ENCODE results near the gene CEACAM19.
A peak's percentile ranks its signal among the peaks of the same experiment; 100 is the strongest.
"Not testable (repeated sequence)": the region's sequence is repeated elsewhere in the genome, so short reads cannot be mapped to it uniquely, and the experiment has no call there.

The CEACAM19 gene

DNA sequence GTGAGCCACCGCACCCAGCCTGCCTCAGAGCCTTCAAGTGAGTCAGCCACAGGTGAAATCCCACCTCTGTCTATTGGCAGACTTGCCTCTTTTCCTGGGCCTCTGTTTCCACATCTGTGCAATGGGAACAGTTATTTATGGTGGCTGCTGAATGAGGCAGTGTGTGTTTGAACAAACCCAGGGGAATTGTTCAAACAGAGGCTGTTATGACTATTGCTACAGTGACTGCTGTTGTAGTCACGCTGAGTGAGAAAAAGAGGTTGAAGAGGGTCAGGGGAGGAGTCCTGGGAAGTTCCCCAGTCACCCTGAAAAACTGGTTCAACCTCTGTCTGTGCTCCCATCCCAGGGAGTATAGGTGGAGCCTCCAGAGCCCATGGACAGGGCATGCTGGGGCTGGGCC, at the start of gene CEACAM19:
Gene CEACAM19 (plus strand): TSS at position 83 of the 400 bp plus-strand sequence. CDS start 450 bp downstream, outside the sequence.
- no peak for DNase-seq

DNA sequence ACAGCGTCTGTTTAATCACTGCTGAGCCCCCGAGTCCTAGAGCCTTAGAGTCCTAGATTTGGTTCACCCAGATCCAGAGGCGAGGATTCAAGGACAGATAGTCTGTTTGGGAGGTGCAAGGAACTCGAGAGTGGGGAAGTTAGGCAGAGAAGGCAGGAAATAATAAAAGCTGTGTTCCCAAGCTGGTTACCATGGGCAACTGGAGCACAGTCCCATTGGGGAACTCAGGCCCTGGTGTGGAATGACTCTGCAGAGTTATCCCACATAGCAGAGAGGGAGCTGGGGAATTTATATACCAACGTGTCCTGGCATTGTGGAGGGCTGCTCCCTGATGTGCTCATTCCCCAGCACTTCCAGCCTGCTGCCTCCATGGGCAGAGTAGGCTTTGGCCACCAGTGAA, 48.2 kb upstream of the CEACAM19 start:
- no peak for DNase-seq

- DNase-seq = no peak
Observed at GRCh38 chr19:44623626-44624025, 47.7 kb upstream of the CEACAM19 start.

DNA sequence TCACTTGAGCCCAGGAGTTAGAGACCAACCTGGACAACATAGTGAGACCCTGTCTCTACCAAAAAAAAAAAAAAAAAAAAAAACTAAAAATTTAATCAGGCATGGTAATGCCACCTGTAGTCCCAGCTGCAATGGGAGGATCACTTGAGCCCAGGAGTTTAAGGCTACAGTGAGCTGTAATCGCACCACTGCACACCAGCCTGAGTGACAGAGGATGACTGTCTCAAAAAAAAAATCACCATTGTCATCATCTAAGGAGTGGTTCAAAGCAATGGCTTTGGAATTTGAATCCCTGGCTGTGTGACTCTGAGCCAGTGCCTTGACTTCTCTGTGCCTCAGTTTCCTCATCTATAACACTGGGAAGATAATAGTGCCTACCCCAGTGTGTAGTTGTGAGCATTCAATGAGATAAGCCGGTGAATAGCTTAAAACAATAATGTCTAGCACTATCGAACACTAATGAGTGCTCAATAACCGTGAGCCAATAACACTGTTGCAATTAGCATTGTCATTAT, 46.4 kb upstream of the CEACAM19 start:
- DNase-seq = no peak

DNA sequence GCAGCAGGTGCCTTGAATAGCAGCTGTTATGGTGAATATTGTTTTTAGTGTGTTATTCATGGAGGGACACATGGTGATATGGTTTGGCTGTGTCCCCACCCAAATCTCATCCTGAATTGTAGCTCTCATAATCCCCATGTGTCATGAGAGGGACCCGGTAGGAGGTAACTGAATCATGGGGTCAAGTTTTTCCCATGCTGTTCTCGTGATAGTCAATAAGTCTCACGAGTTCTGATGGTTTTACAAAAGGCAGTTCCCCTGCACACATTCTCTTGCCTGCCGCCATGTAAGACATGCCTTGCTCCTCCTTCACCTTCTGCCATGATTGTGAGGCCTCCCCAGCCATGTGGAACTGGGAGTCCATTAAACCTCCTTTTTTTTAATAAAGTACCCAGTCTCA, 45.6 kb upstream of the CEACAM19 start:
- not testable (repeated sequence) for DNase-seq

DNA sequence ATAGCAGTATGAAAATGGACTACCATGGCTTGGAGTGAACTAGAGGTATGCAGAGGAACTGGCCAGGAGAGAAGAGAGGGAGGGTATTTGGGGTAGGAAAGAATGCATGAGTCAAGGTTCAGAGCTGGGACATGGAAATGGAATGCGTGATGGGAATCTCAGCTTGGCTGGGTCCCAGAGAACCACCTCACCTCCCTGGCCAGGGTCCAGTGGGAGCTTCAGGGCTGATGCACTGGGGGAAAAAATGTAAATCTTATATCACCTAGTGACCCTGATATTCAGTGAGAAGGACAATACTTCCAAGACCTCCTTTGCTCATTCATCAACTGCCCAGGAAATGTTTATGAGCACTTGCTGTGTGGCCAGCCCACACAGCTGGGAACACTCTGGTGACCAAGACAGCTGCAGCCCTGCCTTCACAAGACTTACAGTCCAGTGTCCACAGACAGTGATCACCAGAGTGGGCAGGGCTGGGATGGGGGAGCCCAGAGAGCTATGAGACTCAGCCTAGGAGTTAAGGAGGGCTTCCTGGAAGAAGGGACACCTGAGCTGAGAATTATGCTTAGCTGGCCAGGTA, 45.1 kb upstream of the CEACAM19 start:
- no peak for DNase-seq

DNA sequence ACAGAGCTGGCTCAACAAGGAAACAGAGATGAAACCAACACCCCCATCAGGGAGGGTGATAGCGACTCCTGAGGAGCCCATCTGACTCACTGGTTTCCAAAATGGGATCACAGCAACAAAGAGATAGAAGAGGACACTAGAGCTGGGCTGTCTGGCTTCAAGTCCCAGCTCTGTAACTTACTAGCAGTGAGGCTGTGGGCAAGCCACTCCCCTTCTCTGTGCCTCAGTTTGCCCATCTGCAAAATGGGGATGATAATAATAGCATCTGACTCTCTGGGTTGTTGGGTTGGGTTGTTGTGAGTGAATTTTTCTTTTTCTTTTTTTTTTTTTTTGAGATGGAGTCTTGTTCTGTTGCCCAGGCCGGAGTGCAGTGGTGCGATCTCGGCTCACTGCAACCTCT, 43.7 kb upstream of the CEACAM19 start:
- DNase-seq = no peak

DNA sequence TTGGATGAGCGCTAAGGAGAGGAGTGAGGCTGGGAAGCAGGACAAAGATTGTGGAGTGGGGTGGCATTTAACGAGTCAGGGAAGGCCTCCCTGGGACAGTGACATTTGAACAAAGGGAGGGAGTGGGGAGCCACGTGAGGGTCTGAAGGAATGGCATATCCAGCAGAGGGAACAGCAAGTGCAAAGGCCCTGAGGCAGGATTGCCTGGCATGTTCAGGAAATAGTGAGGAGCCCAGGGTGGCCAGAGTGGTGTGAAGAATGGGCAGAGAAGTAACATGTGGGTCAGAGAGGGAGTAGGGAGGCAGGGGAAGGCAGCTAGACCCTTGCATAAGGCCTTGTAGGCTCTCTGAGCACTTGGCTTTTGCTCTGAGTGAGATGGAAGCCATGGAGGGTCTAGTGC, 42.5 kb upstream of the CEACAM19 start:
- DNase-seq = no peak

- not testable (repeated sequence) for DNase-seq
Observed at GRCh38 chr19:44631611-44632010, 39.7 kb upstream of the CEACAM19 start.

- DNase-seq = not testable (repeated sequence)
Observed at GRCh38 chr19:44634058-44634457, 37.2 kb upstream of the CEACAM19 start.

GRCh38 chr19:44634785-44635184, 36.5 kb upstream of the CEACAM19 start:
- no peak for DNase-seq

DNA sequence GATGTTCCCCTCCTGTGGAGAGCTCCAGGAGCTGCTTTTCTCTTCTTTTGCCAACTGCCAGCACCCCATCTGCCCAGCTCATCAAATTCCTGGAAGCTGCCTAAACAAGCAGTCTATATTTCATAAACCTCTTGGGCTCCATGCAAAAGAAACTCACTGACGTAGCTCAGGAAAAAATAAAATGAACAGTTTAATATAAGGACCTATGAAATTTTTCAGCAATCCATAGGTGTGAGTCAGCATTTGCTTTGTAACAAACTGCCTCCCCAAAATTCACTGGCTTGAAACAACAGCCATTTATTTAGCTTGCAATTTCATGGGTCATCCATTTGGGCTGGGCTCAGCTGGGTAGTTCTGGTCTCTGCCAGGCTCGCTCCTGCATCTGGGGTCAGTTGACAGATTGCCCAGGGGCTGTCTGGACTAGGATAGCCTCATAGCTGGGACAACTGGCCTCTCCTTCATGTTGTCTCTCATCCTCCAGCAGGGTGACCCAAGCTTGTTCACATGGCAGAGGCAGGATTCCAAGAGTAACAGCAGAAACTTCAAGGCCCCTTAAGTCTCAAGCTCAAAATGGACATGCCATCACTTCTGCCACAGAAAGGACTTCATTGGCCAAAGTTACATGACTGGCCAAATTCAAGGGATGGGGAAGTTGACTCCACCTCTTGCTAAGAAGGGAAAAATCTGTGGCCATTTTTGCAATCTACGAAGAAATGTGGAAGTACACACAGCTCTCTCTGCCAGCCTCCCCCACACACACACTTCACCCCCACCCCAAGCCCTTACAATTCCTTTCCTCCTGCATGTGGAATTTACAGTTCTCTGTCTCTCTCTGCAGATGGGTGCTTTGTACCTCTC, 35.5 kb upstream of the CEACAM19 start:
- no peak for DNase-seq

DNA sequence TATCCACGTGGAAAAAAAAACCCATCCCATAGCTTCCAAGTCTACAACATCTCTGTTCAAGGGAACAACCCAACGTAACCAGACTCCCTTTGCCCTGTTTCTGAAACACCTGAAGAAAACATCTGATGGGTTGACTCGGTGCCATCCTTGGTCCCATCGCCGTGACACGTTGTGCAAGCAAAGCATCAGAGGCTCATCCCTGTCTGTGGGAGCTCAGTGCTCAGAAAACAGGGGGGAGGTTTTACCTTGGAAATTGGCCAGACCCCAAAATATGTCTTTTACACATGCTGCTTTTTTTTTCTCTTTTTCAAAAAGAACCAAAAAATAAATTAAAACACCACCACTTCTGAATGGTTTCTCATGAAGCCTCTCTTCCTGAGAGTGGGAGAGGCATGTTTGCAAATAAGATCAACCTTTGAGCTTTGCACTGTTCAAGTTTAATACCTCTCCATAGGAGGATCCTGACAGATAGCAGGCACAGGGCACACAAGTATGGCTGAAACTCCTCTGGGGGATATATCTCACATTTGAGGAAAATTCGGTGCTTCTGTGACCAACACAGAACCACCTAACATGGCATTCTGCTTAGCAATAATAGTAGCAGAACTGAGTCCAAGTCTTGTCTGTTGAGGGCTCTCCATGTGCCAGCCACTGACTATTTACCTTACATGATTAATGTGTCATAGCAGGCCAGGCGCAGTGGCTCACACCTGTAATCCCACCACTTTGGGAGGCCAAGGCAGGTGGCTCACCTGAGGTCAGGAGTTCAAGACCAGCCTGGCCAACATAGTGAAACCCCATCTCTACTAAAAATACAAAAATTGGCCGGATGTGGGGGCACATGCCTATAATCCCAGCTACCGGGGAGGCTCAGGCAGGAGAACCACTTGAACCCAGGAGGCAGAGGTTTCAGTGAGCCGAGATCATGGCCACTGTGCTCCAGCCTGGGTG, 34.6 kb upstream of the CEACAM19 start:
- DNase-seq = no peak

GRCh38 chr19:44637390-44637764, 33.9 kb upstream of the CEACAM19 start:
- DNase-seq = no peak

- no peak for DNase-seq
Observed at GRCh38 chr19:44640518-44640917, 30.8 kb upstream of the CEACAM19 start.

GRCh38 chr19:44641501-44642265, 29.6 kb upstream of the CEACAM19 start:
- no peak for DNase-seq

DNA sequence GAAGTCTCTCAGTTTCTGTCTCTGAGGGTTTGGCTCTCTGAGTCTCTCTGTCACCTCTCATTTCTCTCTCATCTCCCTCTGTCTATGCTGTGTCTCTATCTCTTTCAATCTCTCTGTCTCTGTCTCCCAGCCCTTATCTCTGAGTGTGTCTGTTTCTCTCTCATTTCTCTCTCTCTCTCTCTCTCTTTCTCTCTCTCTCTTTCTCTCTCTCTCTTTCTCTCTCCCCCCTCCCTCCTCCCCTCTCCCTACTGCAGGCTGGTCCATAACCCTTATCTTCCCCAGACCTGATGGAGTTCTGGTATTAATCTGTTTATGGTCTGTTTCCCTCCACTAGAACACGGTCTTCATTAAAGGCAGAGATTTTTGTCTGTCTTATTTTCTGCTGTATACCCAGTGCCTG, 28.9 kb upstream of the CEACAM19 start:
- DNase-seq = no peak

DNA sequence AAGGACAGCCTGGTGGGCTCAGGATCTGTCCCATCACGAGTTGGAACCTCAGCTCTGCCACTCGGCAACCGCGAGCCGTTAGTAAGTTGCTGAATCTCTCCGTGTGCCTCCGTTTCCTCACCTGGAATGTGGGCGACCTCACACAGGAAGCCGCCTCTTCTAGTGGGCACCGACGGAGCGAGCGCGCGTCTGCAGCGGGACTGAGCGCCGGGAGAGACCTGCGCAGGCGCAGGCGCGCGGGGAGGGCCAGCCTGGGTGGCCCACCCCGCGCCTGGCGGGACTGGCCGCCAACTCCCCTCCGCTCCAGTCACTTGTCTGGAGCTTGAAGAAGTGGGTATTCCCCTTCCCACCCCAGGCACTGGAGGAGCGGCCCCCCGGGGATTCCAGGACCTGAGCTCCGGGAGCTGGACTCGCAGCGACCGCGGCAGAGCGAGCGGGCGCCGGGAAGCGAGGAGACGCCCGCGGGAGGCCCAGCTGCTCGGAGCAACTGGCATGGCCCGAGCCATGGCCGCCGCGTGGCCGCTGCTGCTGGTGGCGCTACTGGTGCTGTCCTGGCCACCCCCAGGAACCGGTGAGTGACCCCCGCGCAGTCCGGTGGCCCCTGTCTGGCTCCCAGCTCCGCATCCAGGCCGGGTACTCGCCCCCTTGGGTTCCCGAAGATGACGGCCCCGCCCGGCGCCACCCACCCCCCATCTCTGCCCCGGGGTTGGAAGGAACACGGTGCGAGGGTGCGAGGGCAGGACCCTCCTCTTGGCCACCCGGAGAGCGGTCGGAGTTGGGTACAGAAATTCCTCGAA, 27.5 kb upstream of the CEACAM19 start, which contains the start of gene PVR:
Gene PVR (plus strand): TSS at position 306 of the 797 bp plus-strand sequence. CDS start 187 bp downstream, at position 493.
- peak; percentile 80 for DNase-seq

DNA sequence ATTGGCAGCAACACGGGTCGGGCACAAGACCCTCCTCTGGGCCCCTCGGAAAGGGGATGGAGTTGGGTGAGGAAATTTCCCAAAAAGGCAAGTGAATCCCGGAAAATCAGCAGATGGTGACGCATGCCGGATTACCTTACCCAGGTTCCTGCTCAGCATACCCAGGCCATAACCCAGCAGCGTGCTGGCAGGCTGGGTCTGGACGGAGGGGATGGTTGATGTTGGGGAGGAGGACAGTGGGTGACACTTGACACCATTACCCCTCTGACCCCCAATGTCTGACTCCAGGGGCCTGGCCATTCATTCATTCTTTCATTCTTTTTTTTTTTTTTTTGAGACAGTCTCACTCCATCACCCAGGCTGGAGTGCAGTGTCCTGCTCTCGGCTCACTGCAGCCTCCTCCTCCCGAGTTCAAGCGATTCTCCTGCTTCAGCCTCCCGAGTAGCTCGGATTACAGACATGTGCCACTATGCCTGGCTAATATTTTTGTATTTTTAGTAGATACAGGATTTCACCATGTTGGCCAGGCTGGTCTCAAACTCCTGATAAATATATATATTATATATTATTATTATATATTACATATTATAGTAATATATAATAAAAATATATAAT, 26.8 kb upstream of the CEACAM19 start:
- peak; percentile 67 for DNase-seq

DNA sequence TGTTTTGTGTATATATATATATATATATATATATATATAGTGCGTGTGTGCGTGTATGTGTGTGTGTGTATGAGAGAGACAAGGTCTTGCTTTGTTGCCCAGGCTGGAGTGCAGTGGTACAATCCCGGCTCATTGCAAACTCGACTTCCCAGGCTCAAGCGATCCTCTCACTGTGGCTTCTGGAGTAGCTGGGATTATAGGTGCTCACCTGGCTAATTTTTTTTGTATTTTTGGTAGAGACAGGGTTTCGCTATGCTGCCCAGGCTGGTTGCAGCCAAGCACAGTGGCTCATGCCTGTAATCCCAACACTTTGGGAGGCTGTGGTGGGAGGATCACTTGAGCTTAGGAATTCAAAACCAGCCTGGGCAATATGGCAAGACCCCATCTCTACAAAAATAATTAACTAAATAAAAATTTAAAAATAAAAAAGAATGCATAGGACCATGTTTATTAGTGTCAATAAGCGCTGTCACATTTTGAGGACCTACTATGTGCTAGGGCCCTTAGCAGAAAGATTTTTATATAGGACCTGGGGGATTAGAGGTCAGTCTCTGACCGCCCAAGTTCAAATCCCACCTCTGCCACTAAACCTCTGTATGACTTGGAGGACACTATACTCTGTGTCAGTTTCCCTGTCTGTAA, 25.8 kb upstream of the CEACAM19 start:
- no peak for DNase-seq
